ENCODE measurements around the gene APOOL. TPM values are rescaled to one million over a fixed set of nuclear protein-coding genes. Genes with fewer than 3 reads are reported as not detected.
A peak's percentile ranks its signal among the peaks of the same experiment; 100 is the strongest.
"Not testable (repeated sequence)": the region's sequence is repeated elsewhere in the genome, so short reads cannot be mapped to it uniquely, and the experiment has no call there.

APOOL gene, protein sequence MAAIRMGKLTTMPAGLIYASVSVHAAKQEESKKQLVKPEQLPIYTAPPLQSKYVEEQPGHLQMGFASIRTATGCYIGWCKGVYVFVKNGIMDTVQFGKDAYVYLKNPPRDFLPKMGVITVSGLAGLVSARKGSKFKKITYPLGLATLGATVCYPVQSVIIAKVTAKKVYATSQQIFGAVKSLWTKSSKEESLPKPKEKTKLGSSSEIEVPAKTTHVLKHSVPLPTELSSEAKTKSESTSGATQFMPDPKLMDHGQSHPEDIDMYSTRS
- total RNA-seq, result 9.7 and 13.2 TPM in 2 replicates

DNA sequence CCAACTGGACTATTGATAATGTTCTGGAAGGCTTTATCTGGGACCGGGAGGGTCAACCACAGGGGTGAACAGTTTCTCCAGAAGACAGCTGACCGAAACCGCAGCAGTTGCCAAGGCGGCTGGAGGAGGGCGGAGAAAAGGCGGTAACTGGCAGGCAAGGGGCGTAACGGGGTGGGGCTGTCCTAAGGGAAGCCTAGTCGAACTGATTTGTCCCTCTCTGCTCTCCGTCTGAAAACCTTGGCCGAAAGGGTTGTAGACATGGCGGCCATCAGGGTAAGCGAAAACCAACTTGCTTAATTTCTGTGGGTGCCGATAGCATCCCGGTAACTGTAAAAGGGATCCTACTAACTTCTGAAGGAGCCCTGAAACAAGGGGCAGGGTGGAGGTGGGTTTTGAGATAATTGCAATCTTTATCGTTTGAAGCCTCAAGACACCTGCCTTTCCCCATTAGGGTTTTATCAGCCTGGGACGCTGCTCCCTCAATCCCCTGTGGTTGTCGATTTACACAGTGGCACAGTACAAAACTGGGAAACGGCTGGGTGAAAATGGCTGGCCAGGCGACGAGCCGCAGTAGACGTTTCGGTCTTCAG is at the start of gene APOOL:
TSS of gene APOOL (plus strand) at position 223 of the 590 bp plus-strand sequence. CDS start at position 259, 36 bp downstream.
- DNase-seq, result peak; percentile 92

DNA sequence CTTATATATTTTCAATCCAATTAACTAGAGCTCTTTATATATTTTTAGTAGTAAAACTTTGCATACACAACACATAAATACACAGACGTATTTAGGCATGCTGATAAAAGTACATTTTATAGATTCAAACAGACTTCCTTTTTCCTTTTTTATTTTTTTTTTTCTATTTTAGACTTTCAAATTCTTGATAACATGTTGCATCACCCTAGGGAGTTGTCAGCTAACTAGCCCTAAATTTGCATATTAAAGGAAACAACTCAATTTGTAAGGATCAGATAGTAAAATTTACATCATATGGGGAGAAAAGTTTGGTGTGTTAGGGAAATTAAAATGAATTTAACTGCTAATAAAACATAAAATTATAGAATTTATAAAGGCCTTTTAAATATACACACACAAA is 47.4 kb upstream of the APOOL start:
- DNase-seq, result no peak

DNA sequence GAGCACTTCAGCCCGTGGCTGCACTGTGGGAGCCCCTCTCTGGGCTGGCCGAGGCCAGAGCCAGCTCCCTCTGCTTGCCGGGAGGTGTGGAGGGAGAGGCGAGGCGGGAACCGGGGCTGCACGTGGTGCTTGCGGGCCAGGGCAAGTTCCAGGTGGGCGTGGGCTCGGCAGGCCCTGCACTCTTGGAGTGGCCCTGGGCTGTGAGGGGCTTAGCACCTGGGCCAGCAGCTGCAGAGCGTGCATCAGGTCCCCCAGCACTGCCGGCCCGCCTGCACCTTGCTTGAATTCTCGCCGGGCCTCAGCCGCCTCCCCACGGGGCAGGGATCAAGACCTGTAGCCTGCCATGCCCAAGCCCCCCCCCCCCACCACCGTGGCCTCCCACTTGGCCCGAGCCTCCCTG is 28.9 kb upstream of the APOOL start:
- no peak for DNase-seq

DNA sequence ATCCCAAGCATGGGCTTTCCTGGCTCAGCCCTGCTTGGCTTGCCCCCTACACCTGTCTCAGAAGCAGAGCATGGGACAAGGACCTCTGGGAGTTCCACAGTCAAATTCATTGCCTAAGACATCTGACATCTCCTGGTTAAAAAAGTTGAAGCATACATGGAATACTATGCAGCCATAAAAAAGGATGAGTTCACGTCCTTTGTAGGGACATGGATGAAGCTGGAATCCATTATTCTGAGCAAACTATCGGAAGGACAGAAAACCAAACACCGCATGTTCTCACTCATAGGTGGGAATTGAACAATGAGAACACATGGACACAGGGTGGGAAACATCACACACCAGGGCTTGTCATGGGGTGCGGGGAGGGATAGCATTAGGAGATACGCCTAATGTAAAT is 11.9 kb upstream of the APOOL start:
- not testable (repeated sequence) for DNase-seq

DNA sequence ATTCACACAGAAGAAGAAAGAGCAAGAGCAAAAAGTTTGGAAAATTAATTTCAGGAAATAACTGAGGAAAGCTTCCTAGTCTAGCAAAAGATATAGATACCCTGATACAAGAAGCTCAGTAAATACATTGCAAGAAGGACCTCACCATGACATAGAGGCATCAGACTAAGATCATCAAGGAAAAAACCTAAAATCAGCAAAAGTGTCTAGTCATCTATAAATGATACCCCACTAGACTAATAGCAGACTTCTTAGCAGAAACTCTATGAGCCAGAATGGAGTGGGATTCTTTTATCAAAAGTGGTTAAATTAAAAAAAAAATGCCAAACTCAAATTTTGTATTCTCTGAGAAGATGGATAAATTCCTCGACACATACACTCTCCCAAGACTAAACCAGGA is 10.5 kb upstream of the APOOL start:
- no peak for DNase-seq

DNA sequence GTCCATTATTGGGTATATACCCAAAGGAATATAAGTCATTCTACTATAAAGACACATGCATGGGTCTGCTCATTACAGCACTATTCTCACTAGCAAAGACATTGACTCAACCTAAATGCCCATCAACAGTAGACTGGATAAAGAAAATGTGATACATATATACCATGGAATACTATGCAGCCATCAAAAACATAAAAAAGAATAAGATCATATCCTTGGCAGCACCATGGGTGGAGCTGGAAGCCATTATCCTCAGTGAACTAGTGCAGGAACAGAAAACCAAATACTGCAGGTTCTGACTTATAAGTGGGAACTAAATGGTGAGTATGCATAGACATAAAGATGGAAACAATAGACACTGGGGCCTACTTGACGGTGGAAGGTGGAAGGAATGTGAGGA is 2.3 kb upstream of the APOOL start:
- DNase-seq, result no peak

DNA sequence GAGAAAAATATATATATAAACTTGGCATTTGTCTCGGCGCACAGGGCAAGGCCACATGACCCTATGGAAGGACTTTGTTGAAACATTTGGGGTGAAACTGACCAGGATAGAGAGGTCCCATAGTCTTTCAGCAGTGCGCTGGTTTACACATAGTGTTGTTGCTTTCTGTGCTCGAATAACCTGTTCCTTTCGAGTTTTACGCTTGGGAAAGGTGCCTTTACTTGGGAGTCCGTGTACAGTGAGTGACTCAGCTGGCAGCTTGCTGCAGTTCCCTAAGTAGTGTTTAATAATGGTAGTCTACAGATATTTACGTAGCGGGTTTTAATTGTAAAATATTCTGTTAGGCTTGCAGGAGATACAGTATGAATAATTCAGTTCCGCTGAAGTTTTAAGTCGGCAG is 578 bp downstream of the APOOL start:
- peak; percentile 30 for DNase-seq

DNA sequence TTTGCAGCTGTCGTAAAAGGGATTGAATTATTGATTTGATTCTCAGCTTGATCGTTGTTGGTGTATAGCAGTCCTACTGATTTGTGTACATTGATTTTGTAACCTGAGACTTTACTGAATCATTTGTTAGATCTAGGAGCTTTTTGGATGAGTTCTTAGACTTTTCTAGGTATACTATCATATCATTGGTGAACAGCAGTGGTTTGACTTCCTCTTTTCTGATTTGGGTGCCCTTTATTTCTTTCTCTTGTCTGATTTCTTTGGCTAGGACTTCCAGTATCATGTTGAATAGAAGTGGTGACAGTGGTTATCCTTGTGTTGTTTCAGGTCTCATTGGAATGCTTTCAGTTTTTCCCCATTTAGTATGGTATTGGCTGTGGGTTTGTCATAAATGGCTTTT is 8.4 kb downstream of the APOOL start:
- DNase-seq, result no peak

DNA sequence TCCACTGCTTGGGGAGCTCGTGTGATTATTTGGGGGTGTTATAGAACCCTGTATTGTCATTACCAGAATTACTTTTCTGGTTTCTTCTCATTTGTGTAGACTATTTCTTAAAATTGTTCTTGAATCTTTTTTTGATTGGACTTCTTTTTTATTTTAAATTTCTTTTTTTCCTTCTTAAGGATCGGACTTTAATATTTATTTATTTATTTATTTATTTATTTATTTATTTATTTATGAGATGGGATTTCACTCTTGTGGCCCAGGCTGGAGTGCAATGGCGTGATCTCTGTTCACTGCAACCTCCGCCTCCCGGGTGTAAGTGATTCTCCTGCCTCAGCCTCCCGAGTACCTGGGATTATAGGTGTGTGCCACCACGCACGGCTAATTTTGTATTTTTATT is 11.7 kb downstream of the APOOL start:
- DNase-seq, result not testable (repeated sequence)

DNA sequence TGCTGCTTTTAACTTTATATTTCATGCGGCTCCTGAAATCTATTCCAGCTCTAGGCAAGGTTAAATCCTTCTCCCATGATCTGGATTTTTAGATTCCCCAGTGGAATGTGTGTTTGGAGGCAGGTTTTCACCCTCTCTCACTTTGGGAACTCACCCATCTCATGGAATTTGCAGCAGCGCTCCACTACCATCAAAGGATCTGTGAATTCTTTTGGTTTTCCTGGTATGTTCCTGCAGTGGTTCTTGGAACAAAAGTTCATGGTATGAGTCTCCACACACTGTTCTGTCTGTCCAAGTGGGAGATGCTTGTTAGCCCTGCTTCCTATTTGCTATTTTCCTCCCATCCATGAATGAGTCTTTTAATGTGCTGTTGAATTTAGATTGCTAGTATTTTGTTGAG is 14.0 kb downstream of the APOOL start:
- no peak for DNase-seq

DNA sequence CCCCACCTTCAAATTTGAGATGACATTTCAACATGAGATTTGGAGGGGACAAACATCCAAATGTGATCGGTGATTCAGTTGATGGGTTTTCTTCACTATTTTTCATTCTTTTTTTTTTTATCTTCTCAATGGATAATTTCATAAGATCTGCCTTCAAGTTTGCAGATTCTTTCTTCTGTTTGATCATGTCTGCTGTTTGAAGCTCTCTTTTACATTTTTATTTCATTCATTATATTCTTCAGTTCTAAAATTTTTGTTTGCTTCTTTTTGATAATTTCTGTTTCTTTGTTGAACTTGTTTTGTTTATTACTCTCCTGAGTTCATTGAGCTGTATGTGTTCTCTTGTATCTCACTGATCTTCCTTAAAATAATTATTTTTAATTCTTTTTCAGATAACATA is 14.8 kb downstream of the APOOL start:
- no peak for DNase-seq

DNA sequence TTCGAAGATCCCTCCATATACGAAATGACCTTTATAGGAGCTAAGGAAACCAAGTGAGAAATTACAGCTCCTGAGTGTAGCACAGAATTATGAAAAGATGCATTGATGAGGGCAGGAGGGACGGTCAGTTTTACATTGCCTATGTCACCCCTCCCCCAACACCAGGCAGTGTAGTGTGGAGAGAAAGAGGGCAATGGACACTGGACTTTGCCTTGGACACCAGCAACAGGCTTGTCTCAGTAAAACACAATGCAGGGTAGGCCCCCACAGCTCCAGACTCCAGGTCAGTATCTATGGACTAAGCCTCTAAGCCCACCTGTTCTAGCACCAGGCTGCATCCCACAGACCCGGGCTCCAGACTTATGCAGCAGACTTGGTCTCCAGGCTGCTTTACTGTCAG is 16.5 kb downstream of the APOOL start:
- DNase-seq, result no peak

DNA sequence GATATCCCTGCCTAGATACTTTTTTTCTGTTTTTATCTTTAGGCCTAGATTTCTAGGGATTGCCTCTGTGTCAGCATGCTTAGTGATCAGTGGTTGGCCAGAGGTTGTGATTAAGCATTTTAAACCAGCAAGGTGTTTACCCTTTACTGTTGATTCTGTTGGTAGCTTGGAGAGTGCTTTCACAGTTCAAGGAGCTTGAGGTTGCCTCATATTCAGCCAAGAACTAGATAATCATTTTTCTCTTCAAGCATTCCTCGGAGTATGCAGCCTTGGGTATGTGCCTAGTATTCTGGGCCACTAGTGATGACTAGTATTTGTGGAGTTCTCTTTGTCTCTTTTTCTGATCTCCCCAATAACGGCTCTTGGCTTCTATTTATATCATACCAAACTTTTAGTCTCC is 20.4 kb downstream of the APOOL start:
- DNase-seq, result no peak

DNA sequence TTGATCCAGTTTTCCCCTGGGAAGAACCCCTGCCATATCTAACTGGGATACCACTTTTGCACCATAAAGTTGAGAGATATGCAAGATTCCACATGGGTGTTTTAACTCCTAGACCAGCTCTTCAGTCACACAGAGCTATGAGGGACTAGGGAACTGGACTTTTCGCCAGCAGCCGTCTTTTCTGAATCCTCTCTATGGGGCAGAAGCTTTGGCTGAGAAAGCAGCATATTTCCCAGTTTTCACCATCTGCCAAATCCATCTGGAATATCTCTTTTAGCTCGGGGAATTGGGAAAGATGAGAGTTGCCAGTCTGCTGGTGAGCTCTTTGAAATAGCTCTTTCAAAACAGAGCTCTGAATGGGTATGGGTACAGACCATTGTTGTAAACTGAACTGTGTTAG is 20.9 kb downstream of the APOOL start:
- DNase-seq, result no peak

DNA sequence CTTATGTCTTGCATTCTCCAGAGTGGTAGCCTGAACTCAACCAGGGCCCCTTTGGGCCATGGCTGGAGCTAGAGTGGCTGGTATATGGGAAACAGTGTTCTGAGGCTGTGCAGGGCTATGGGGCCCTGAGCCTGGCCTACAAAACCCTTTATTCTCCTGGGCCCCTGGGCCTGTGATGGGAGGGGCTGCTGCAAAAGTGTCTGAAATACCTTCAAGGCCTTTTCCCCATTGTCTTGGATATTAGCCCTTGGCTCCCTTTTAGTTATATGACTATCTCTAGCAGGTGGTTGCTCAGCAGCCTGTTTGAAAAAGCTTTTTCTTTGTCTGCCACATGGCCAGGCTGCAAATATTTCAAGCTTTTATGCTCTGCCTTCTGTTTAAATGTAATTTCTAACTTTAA is 22.5 kb downstream of the APOOL start:
- DNase-seq, result no peak

DNA sequence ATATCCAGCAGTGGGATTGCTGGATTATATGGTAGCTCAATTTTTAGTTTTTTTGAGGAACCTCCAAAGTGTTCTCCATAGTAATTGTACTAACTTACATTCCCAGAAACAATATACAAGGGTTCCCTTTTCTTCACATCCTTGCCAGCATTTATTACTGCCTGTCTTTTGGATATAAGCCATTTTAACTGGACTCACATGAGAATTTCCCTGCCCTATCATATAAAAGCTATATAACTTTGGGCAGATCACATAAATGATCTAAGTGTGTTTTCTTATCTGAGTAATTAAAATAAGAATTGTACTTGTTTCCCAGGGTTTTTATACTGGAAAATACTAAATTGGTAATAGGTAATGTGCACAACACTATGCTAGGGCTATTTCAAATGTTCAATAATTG is 25.4 kb downstream of the APOOL start:
- DNase-seq, result no peak

DNA sequence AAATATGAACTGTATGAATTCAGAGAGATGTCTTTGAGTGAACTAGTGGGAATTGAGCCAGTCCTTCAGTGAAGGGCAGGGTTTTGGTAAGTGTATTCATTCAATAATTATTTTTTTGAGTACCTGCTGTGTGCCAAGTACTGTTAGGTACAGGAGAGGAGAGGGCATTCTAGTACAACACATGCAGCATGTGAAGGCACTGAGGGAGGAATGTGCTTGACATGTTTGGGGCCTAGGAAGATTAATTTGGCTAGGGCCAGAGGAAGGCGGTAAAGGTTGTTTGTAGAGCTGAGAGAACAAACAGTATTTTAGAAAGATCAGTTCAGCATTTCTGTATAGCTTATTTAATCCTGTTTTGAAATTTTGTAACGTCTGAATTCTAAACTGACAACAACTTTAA is 27.8 kb downstream of the APOOL start:
- DNase-seq, result no peak

DNA sequence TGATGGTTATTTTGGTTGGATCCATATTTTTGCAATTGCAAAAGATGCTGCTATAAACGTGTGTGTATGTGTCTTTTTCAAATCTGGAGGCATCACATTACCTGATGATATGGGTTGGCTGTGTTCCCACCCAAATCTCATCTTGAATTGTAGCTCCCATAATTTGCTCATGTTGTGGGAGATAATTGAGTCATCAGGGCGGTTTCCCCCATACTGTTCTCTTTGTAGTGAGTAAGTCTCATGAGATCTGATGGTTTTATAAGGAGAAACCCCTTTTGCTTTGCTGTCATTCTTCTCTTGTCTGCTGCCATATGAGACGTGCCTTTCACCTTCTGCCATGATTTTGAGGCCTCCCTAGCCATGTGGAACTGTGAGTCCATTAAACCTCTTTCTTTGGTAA is 33.4 kb downstream of the APOOL start:
- DNase-seq, result no peak

DNA sequence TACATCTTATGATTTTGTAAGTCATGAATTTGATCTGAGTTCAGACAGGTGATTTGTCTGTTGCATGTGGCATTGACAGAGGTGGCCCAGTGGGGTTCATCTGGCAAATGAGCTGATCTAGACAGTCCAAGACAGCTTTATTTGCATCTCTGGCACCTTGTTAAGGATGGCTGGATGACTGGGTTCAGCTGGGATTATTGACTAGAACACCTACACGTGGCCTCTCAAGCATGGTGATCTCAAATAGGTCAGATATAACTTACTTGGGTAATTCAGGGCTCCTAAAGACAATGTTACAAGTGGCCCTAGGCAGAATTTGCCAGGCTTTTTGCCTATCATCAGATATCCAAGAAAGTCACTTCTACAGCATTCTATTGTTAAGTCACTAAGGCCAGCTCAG is 48.0 kb downstream of the APOOL start:
- DNase-seq, result no peak

DNA sequence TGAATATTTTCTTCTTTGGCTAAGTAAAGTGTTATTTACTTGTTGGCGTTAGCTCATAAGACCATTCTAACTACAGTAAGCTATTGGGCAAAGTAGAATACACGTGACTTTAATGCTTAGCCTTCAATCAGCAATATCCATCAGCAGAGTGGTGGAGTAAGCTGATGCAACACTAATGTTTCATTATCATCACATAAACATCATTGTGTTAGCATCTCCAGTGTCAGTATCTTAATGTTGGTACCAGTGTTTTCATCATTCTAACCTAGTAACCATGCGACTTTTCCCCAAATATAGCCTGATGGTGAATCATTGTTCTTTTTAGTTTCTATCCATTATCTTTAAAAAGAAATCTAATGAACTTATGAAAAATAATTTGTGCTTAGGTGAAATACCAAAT is 48.5 kb downstream of the APOOL start:
- DNase-seq, result peak; percentile 13

DNA sequence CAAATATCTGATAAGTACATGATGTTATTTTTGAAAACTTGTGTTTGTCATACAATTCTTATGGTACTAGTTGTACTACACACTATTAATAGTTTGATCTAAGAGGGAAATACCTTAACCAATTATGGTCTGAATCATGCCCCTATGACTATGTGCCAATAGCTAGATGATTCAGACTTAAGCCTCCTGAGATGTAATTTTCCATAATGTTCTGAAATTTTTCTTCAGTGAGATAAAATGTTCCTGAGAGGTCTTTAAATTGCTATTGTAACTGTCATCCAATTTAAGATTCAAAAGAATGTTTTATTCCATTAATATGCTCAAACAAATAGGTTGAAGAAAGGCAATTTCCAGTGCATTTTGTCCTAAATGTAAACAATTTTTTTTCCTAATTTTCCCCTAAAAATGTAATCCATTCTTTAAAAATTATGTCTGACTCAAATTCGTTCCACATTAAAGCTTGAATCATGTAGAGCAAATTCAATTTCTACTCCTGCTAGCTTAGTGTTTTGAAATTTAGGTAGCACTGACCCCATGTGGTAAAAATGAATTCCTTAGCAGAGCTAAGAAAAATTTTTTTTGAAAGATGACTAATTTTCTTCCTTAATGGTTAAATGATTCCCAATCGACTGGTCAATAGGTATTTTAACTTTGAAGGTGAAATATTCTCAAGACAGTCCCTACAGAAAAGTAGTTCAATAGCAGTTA is 49.1 kb downstream of the APOOL start:
- peak; percentile 65 for DNase-seq

DNA sequence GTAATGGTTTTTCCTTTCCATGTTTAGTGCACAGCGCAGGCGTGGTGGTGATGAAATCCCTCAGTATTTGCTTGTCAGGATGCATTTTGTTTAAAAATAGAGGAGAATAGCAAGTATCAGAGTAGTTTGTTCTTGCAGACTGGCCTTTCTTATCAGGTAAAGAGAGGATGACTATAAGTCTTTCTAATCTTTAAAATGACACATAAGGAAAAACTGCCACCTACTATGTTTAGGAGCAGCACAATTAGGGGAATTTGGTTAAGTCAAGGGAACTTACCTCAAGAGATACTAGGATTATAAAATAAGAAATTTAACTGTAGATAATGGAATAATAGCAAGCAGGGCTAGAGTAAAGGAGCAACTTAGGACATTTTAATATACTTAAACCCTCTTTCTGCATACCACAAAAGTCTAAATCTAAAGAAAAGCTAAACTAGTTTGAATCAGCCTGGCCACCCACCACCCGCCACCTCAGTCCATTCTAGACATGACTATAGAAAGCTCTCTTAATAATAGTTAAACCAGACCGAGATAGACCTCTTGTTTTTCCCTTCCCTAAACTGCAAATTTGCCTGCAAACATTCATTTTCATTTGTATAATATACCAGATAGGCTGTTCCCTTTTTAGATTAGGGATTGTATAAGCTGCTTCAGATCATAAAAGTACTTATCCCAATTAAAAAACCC is 62.0 kb downstream of the APOOL start:
- DNase-seq, result no peak

DNA sequence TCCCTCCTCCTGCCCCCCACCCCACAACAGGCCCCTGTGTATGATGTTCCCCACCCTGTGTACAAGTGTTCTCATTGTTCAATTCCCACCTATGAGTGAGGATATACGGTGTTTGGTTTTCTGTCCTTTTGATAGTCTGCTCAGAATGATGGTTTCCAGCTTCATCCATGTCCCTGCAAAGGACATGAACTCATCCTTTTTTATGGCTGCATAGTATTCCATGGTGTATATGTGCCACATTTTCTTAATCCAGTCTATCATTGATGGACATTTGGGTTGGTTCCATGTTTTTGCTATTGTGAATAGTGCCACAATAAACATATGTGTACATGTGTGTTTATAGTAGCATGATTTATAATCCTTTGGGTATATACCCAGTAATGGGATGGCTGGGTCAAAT is 73.6 kb downstream of the APOOL start:
- not testable (repeated sequence) for DNase-seq

Measured in dermis blood vessel endothelial cell (primary cell).